GM19395 (cell line): Measurements from ENCODE around the gene BMPR1B.
"Not testable (repeated sequence)": the region's sequence is repeated elsewhere in the genome, so short reads cannot be mapped to it uniquely, and the experiment has no call there.

ENCODE experiments used
- ATAC-seq: cut with Tn5 transposase; IDR thresholded peaks from one replicate; pipeline ENCODE4 v1.9.1; 2021; ENCODE audit warnings: mild to moderate bottlenecking, moderate library complexity; ENCODE audit not compliant: unreplicated experiment

The BMPR1B gene

GRCh38 chr4:95020521-95020920 is 262.8 kb downstream of the BMPR1B start:
- ATAC-seq, result no peak

- no peak for ATAC-seq
Observed at GRCh38 chr4:95021099-95021498, 263.3 kb downstream of the BMPR1B start.

- ATAC-seq, result no peak
Observed at GRCh38 chr4:95023110-95023509, 265.4 kb downstream of the BMPR1B start.

- ATAC-seq, result no peak
Observed at GRCh38 chr4:95027905-95028618, 270.3 kb downstream of the BMPR1B start.

- no peak for ATAC-seq
Observed at GRCh38 chr4:95038791-95039190, 281.0 kb downstream of the BMPR1B start.

- ATAC-seq, result no peak
Observed at GRCh38 chr4:95044324-95044837, 286.6 kb downstream of the BMPR1B start.

GRCh38 chr4:95045429-95045828 is 287.7 kb downstream of the BMPR1B start:
- ATAC-seq, result no peak

- ATAC-seq, result no peak
Observed at GRCh38 chr4:95048296-95048695, 290.5 kb downstream of the BMPR1B start.

- no peak for ATAC-seq
Observed at GRCh38 chr4:95049551-95050233, 291.9 kb downstream of the BMPR1B start.

GRCh38 chr4:95050980-95051701 is 293.4 kb downstream of the BMPR1B start:
- no peak for ATAC-seq

- no peak for ATAC-seq
Observed at GRCh38 chr4:95051702-95052020, 293.9 kb downstream of the BMPR1B start.

- no peak for ATAC-seq
Observed at GRCh38 chr4:95058991-95059390, 301.2 kb downstream of the BMPR1B start.

- ATAC-seq, result no peak
Observed at GRCh38 chr4:95059663-95060062, 301.9 kb downstream of the BMPR1B start.

GRCh38 chr4:95061220-95061619 is 303.5 kb downstream of the BMPR1B start:
- ATAC-seq, result no peak

GRCh38 chr4:95061801-95062200 is 304.0 kb downstream of the BMPR1B start:
- not testable (repeated sequence) for ATAC-seq

GRCh38 chr4:95066050-95066449 is 308.3 kb downstream of the BMPR1B start:
- ATAC-seq, result no peak

- ATAC-seq, result no peak
Observed at GRCh38 chr4:95068401-95068800, 310.6 kb downstream of the BMPR1B start.

- ATAC-seq, result no peak
Observed at GRCh38 chr4:95068818-95069478, 311.2 kb downstream of the BMPR1B start.

GRCh38 chr4:95071851-95072250 is 314.1 kb downstream of the BMPR1B start:
- no peak for ATAC-seq

- ATAC-seq, result no peak
Observed at GRCh38 chr4:95073646-95074045, 315.9 kb downstream of the BMPR1B start.

- ATAC-seq, result no peak
Observed at GRCh38 chr4:95077864-95078263, 320.1 kb downstream of the BMPR1B start.
